ENCODE results near the gene NRXN2.

Gene NRXN2

GRCh38 chr11:64653388-64653973 lies 69.5 kb downstream of the NRXN2 start:
- no peaks in the 10 kb centered on the region for H3K79me2 ChIP-seq (ENCODE audit: low read length)
- TF ChIP-seq EZH2 (optimal IDR thresholded peaks at IDR 0.05; ENCODE audit: low read depth, low read length) (no peak), CTCF (IDR thresholded peaks at IDR 0.05; ENCODE audit: low read length) (no peak), EZH2phosphoT487 (IDR thresholded peaks at IDR 0.05; ENCODE audit: low read length) (no peak)
- no peak for DNase-seq
- no peaks in the 10 kb centered on the region for H3K9me3 ChIP-seq (replicated peaks; ENCODE audit: insufficient read depth, low read length)
- no peak overlapping the region for H3K27ac ChIP-seq (ENCODE audit: low read length)
- H4K20me1 ChIP-seq (ENCODE audit: insufficient read depth, low read length), result no peaks in the 10 kb centered on the region
- H3K4me2 ChIP-seq (ENCODE audit: low read depth, low read length), result no peak overlapping the region
- H3K4me1 ChIP-seq (ENCODE audit: low read length), result no peaks in the 10 kb centered on the region
- no peaks in the 10 kb centered on the region for H3K36me3 ChIP-seq (replicated peaks; ENCODE audit: insufficient read depth, low read length)
- H3F3A ChIP-seq (ENCODE audit: insufficient read depth, low read length), result no peaks in the 10 kb centered on the region
- no peak overlapping the region for H2AFZ ChIP-seq (ENCODE audit: low read length)
- no peaks in the 10 kb centered on the region for H3K9me2 ChIP-seq (replicated peaks; ENCODE audit: insufficient read depth, low read length)
- H3K27me3 ChIP-seq (replicated peaks; ENCODE audit: insufficient read depth, low read length), result peaks cover 67% of the 10 kb centered on the region
- no peak overlapping the region for H3K9ac ChIP-seq (ENCODE audit: low read length)
- no peak overlapping the region for H3K4me3 ChIP-seq (ENCODE audit: low read length)

- no peaks in the 10 kb centered on the region for H3K4me1 ChIP-seq (ENCODE audit: low read length)
- no peaks in the 10 kb centered on the region for H3K9me2 ChIP-seq (replicated peaks; ENCODE audit: insufficient read depth, low read length)
- DNase-seq, result peak; percentile 39
- H2AFZ ChIP-seq (ENCODE audit: low read length), result no peak overlapping the region
- no peaks in the 10 kb centered on the region for H3F3A ChIP-seq (ENCODE audit: insufficient read depth, low read length)
- H3K4me3 ChIP-seq (ENCODE audit: low read length), result no peak overlapping the region
- no peak overlapping the region for H3K9ac ChIP-seq (ENCODE audit: low read length)
- H3K4me2 ChIP-seq (ENCODE audit: low read depth, low read length), result no peak overlapping the region
- no peaks in the 10 kb centered on the region for H3K79me2 ChIP-seq (ENCODE audit: low read length)
- H3K36me3 ChIP-seq (replicated peaks; ENCODE audit: insufficient read depth, low read length), result no peaks in the 10 kb centered on the region
- H3K27ac ChIP-seq (ENCODE audit: low read length), result no peak overlapping the region
- H3K9me3 ChIP-seq (replicated peaks; ENCODE audit: insufficient read depth, low read length), result no peaks in the 10 kb centered on the region
- peaks cover 68% of the 10 kb centered on the region for H3K27me3 ChIP-seq (replicated peaks; ENCODE audit: insufficient read depth, low read length)
- H4K20me1 ChIP-seq (ENCODE audit: insufficient read depth, low read length), result no peaks in the 10 kb centered on the region
- TF ChIP-seq CTCF (IDR thresholded peaks at IDR 0.05; ENCODE audit: low read length) (peak; percentile 85), EZH2phosphoT487 (IDR thresholded peaks at IDR 0.05; ENCODE audit: low read length) (no peak)
Observed at GRCh38 chr11:64652586-64653387, 70.2 kb downstream of the NRXN2 start.

- Histone ChIP-seq H4K20me1 (ENCODE audit: insufficient read depth, low read length) (no peaks in the 10 kb centered on the region), H3K79me2 (ENCODE audit: low read length) (no peaks in the 10 kb centered on the region), H3K4me1 (ENCODE audit: low read length) (no peaks in the 10 kb centered on the region), H3K27me3 (replicated peaks; ENCODE audit: insufficient read depth, low read length) (peaks cover 80% of the 10 kb centered on the region), H2AFZ (ENCODE audit: low read length) (no peak overlapping the region), H3K9me2 (replicated peaks; ENCODE audit: insufficient read depth, low read length) (no peaks in the 10 kb centered on the region), H3K9ac (ENCODE audit: low read length) (no peak overlapping the region), H3K9me3 (replicated peaks; ENCODE audit: insufficient read depth, low read length) (no peaks in the 10 kb centered on the region), H3K27ac (ENCODE audit: low read length) (no peak overlapping the region), H3F3A (ENCODE audit: insufficient read depth, low read length) (no peaks in the 10 kb centered on the region), H3K36me3 (replicated peaks; ENCODE audit: insufficient read depth, low read length) (no peaks in the 10 kb centered on the region), H3K4me3 (ENCODE audit: low read length) (no peak overlapping the region), H3K4me2 (ENCODE audit: low read depth, low read length) (no peak overlapping the region)
- TF ChIP-seq CTCF (IDR thresholded peaks at IDR 0.05; ENCODE audit: low read length) (peak; percentile 49), EZH2 (optimal IDR thresholded peaks at IDR 0.05; ENCODE audit: low read depth, low read length) (no peak)
- DNase-seq, result no peak
Observed at GRCh38 chr11:64650923-64651523, 72.0 kb downstream of the NRXN2 start.

Measured in MM.1S (cell line).